ENCODE data around the gene EPM2AIP1. TPM values are rescaled to one million over a fixed set of nuclear protein-coding genes. Genes with fewer than 3 reads are reported as not detected.

Gene EPM2AIP1
- total RNA-seq, 1 experiment from 2014 or later: 12.9 TPM

DNA sequence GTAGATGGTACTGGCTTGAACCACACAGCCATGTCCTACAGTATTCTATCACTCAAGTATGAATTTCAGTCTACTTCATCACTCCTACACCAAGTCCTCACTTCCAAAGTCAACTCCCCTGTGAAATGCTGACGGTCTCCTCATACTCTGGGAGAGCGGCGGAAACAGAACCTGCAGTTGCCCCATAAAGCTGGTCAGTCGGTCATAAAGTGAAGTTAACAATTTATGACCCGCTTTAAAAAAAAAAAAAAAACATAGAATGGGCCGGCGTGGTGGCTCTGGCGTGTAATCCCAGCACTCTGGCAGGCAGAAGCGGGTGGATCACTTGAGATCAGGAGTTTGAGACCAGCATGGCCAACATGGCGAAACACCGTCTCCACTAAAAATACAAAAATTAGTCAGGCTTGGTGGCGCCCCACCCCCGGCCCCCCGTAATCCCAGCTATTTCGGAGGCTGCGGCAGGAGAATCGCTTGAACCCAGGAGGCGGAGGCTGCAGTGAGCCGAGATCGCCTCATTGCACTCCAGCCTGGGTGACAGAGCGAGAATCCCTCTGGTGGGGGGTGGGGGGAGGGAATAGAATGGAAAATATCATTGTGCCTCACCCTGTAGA is 50.2 kb downstream of the EPM2AIP1 start:
- no peak for DNase-seq (ENCODE audit: unreplicated experiment)
- H3K4me1 Mint-ChIP-seq (ENCODE audit: insufficient read depth, unreplicated experiment): no peaks in the 10 kb centered on the region
- H3K4me3 Mint-ChIP-seq (ENCODE audit: unreplicated experiment): no peak overlapping the region
- intact Hi-C loops (cut with micrococcal nuclease): no loop called here
- BruUV-seq (replicated peaks): no TSS peak
- TF ChIP-seq, protein P1, sequence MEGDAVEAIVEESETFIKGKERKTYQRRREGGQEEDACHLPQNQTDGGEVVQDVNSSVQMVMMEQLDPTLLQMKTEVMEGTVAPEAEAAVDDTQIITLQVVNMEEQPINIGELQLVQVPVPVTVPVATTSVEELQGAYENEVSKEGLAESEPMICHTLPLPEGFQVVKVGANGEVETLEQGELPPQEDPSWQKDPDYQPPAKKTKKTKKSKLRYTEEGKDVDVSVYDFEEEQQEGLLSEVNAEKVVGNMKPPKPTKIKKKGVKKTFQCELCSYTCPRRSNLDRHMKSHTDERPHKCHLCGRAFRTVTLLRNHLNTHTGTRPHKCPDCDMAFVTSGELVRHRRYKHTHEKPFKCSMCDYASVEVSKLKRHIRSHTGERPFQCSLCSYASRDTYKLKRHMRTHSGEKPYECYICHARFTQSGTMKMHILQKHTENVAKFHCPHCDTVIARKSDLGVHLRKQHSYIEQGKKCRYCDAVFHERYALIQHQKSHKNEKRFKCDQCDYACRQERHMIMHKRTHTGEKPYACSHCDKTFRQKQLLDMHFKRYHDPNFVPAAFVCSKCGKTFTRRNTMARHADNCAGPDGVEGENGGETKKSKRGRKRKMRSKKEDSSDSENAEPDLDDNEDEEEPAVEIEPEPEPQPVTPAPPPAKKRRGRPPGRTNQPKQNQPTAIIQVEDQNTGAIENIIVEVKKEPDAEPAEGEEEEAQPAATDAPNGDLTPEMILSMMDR (IDR thresholded peaks at IDR 0.05; ENCODE audit: unreplicated experiment): no peak
- ChIA-PET CTCF (interaction anchor here (0.6 to 1.2 kb wide), 2 partner anchors 10 to 125 kb away, joined by 4 to 5 read pairs; no protein-coding TSS in a partner anchor), POLR2A (no interaction called here)
- H3K27me3 Mint-ChIP-seq (ENCODE audit: insufficient read depth, unreplicated experiment): no peaks in the 10 kb centered on the region
- H3K27ac Mint-ChIP-seq (ENCODE audit: low read depth, unreplicated experiment): no peak overlapping the region
- H3K36me3 Mint-ChIP-seq (ENCODE audit: insufficient read depth, unreplicated experiment): no peaks in the 10 kb centered on the region
- no peaks in the 10 kb centered on the region for H3K9me3 Mint-ChIP-seq (ENCODE audit: unreplicated experiment)

DNA sequence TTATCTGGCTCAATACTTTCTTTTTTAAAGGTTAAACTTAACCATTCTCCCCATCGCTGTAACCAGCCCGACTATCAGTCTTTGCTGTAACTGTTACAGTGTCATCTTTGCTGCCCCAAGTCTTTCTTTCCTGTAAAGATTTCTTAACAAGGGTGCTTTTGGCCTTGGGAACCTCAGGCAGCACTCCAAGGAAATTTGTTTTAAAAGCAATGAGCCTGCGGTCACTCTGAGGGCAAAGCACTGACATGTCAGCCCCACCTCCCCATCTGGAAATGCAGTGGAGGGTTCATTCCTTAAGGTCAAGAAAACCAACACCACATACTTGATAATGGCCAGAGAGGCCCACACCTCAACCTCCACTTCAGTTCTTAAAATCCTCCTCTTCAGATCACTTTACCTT is 51.3 kb downstream of the EPM2AIP1 start:
- intact Hi-C loops (cut with micrococcal nuclease): no loop called here
- Mint-ChIP-seq H3K4me1 (ENCODE audit: insufficient read depth, unreplicated experiment) (no peaks in the 10 kb centered on the region), H3K27ac (ENCODE audit: low read depth, unreplicated experiment) (no peak overlapping the region), H3K36me3 (ENCODE audit: insufficient read depth, unreplicated experiment) (no peaks in the 10 kb centered on the region), H3K4me3 (ENCODE audit: unreplicated experiment) (no peak overlapping the region), H3K27me3 (ENCODE audit: insufficient read depth, unreplicated experiment) (no peaks in the 10 kb centered on the region), H3K9me3 (ENCODE audit: unreplicated experiment) (no peaks in the 10 kb centered on the region)
- ChIA-PET CTCF (interaction anchor here (1.4 kb wide), 1 partner anchor 72 kb away, joined by 4 read pairs; no protein-coding TSS in a partner anchor), POLR2A (interaction anchor here (0.7 kb wide), 1 partner anchor 23 kb away, joined by 3 read pairs; no protein-coding TSS in a partner anchor)
- TF ChIP-seq, protein P1 (IDR thresholded peaks at IDR 0.05; ENCODE audit: unreplicated experiment): no peak
- no TSS peak for BruUV-seq (replicated peaks)
- DNase-seq (ENCODE audit: unreplicated experiment): no peak

DNA sequence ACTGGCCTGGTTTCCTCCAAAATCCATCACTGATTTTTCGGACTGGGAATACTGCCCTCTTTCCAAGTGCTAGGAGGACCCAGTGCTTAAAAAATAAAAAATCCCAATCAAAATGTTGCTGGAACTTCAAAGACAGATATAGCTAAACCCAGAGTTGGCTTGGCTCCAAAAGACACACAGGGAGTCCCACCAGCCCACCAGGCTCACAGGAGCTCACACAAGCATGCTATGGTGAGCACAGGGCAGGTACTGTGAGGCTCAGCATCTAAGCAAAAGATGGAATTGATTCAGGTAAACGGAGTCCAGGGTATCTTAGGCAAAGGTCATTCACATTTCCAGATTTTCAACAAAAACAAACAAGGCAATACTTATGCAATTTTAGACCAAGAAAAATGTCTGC is 51.8 kb downstream of the EPM2AIP1 start:
- DNase-seq (ENCODE audit: unreplicated experiment): no peak
- Mint-ChIP-seq H3K4me3 (ENCODE audit: unreplicated experiment) (no peak overlapping the region), H3K4me1 (ENCODE audit: insufficient read depth, unreplicated experiment) (no peaks in the 10 kb centered on the region), H3K36me3 (ENCODE audit: insufficient read depth, unreplicated experiment) (no peaks in the 10 kb centered on the region), H3K27me3 (ENCODE audit: insufficient read depth, unreplicated experiment) (no peaks in the 10 kb centered on the region), H3K27ac (ENCODE audit: low read depth, unreplicated experiment) (no peak overlapping the region), H3K9me3 (ENCODE audit: unreplicated experiment) (no peaks in the 10 kb centered on the region)
- ChIA-PET POLR2A (interaction anchor here (0.7 kb wide), 1 partner anchor 22 kb away, joined by 3 read pairs; no protein-coding TSS in a partner anchor), CTCF (interaction anchor here (0.5 to 1.4 kb wide), 2 partner anchors 42 to 72 kb away, joined by 3 to 4 read pairs; no protein-coding TSS in a partner anchor)
- TF ChIP-seq, protein P1 (IDR thresholded peaks at IDR 0.05; ENCODE audit: unreplicated experiment): no peak
- no TSS peak for BruUV-seq (replicated peaks)
- intact Hi-C loops (cut with micrococcal nuclease): no loop called here

DNA sequence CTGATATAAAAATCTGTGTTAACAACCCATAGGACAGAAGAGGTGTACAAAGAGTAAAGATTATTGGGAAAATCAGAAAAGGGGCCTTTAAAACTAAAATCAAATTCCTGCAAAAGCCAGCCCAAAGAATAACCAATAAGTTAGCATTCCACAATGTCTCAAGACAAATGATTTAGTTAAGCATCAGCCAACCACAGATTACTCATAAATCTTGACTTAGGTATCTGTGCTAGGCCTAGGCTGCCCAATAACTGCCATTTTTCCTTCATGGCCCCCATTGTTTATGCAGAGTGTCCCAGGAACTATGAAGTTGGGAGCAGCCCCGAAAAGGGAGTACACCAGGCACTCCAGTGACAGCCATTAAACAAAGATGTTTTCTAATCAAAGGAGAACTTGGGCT is 55.4 kb downstream of the EPM2AIP1 start:
- no peaks in the 10 kb centered on the region for H3K9me3 Mint-ChIP-seq (ENCODE audit: unreplicated experiment)
- TF ChIP-seq, protein P1 (IDR thresholded peaks at IDR 0.05; ENCODE audit: unreplicated experiment): no peak
- no TSS peak for BruUV-seq (replicated peaks)
- no peaks in the 10 kb centered on the region for H3K27me3 Mint-ChIP-seq (ENCODE audit: insufficient read depth, unreplicated experiment)
- no peak for DNase-seq (ENCODE audit: unreplicated experiment)
- H3K4me3 Mint-ChIP-seq (ENCODE audit: unreplicated experiment): no peak overlapping the region
- H3K4me1 Mint-ChIP-seq (ENCODE audit: insufficient read depth, unreplicated experiment): peaks cover 7% of the 10 kb centered on the region
- ChIA-PET CTCF (interaction anchor here (1.0 to 3.0 kb wide), 2 partner anchors 12 to 21 kb away, joined by 4 to 11 read pairs; no protein-coding TSS in a partner anchor), POLR2A (no interaction called here)
- H3K27ac Mint-ChIP-seq (ENCODE audit: low read depth, unreplicated experiment): no peak overlapping the region
- intact Hi-C loops (cut with micrococcal nuclease): no loop called here
- H3K36me3 Mint-ChIP-seq (ENCODE audit: insufficient read depth, unreplicated experiment): no peaks in the 10 kb centered on the region

Other genes with a start within 250 kb of the EPM2AIP1 start
- not detected in 2 replicates for gene DCLK3, start 228.6 kb downstream of the EPM2AIP1 start, total RNA-seq (2022)
- 4.7 and 4.9 TPM in 2 replicates for gene TRANK1, start 48.1 kb downstream of the EPM2AIP1 start, total RNA-seq (2022)
- gene MLH1, start 387 bp upstream of the EPM2AIP1 start, total RNA-seq (2022): 57.0 and 65.0 TPM in 2 replicates
- gene LRRFIP2, start 181.5 kb upstream of the EPM2AIP1 start, total RNA-seq (2022): 76.6 and 92.2 TPM in 2 replicates